Right renal pelvis (tissue), 4 donors: Measurements from ENCODE around the gene AP2B1. TPM values are rescaled to one million over a fixed set of nuclear protein-coding genes. Genes with fewer than 3 reads are reported as not detected.
A peak's percentile ranks its signal among the peaks of the same experiment; 100 is the strongest.
"Not testable (repeated sequence)": the region's sequence is repeated elsewhere in the genome, so short reads cannot be mapped to it uniquely, and the experiment has no call there.

Experiments
- DNase-seq, 4 donors: peaks; one replicate each; pipeline ENCODE4 v3.0.0-alpha.2; 2013; ENCODE audit warnings: low read depth in 4 of 4, low spot score in 3 of 4, missing footprints in 1 of 4
- polyA plus RNA-seq, 4 donors: library from polyadenylated mRNA; unstranded; fragments of 120-200 nt; gene quantifications; one replicate each; pipeline ENCODE4 v1.2.1, GENCODE V29; 2013; ENCODE audit not compliant: insufficient read length in 4 of 4

AP2B1 gene
- polyA plus RNA-seq, 4 donors, result 119 to 139 (median 134) TPM

- no peak for DNase-seq
These were observed 105.5 kb downstream of the AP2B1 start for GRCh38 chr17:35692512-35693210.

- DNase-seq, result no peak
These were observed 106.5 kb downstream of the AP2B1 start for GRCh38 chr17:35693662-35694061.

- no peak for DNase-seq
These were observed 107.8 kb downstream of the AP2B1 start for GRCh38 chr17:35694906-35695305.

- no peak for DNase-seq
These were observed 108.5 kb downstream of the AP2B1 start for GRCh38 chr17:35695613-35696012.

GRCh38 chr17:35698800-35699199 lies 111.7 kb downstream of the AP2B1 start:
- no peak for DNase-seq

- DNase-seq, result no peak
These were observed 113.0 kb downstream of the AP2B1 start for GRCh38 chr17:35700150-35700549.

GRCh38 chr17:35701491-35701890 lies 114.4 kb downstream of the AP2B1 start:
- no peak for DNase-seq

GRCh38 chr17:35703308-35703707 lies 116.2 kb downstream of the AP2B1 start:
- not testable (repeated sequence) for DNase-seq

GRCh38 chr17:35705230-35705629 lies 118.1 kb downstream of the AP2B1 start:
- DNase-seq, result no peak

GRCh38 chr17:35705705-35706104 lies 118.6 kb downstream of the AP2B1 start:
- no peak for DNase-seq

- no peak for DNase-seq
These were observed 121.0 kb downstream of the AP2B1 start for GRCh38 chr17:35708149-35708548.

GRCh38 chr17:35708951-35709350 lies 121.8 kb downstream of the AP2B1 start:
- DNase-seq, result no peak

GRCh38 chr17:35709874-35710273 lies 122.8 kb downstream of the AP2B1 start:
- DNase-seq, result no peak

- no peak for DNase-seq
These were observed 123.8 kb downstream of the AP2B1 start for GRCh38 chr17:35710950-35711349.

GRCh38 chr17:35713069-35713728 lies 126.1 kb downstream of the AP2B1 start:
- DNase-seq, result peak in 3 of 4 donors; percentile 39 to 49 (median 46)

- no peak for DNase-seq
These were observed 127.9 kb downstream of the AP2B1 start for GRCh38 chr17:35714988-35715387.

- DNase-seq, result no peak
These were observed 128.3 kb downstream of the AP2B1 start for GRCh38 chr17:35715416-35715815.

GRCh38 chr17:35716173-35716572 lies 129.1 kb downstream of the AP2B1 start:
- no peak for DNase-seq

GRCh38 chr17:35716897-35717465 lies 129.9 kb downstream of the AP2B1 start:
- DNase-seq, result no peak

GRCh38 chr17:35717475-35717874 lies 130.4 kb downstream of the AP2B1 start:
- no peak for DNase-seq

- DNase-seq, result no peak
These were observed 136.6 kb downstream of the AP2B1 start for GRCh38 chr17:35723735-35724134.

GRCh38 chr17:35725058-35725457 lies 137.9 kb downstream of the AP2B1 start:
- DNase-seq, result no peak
